ENCODE measurements around the gene NTM.
"Not testable (repeated sequence)": the region's sequence is repeated elsewhere in the genome, so short reads cannot be mapped to it uniquely, and the experiment has no call there.

Gene NTM

GRCh38 chr11:132062031-132062430 lies 691.6 kb downstream of the NTM start:
- no peak for DNase-seq

- DNase-seq: no peak
Measured at GRCh38 chr11:132062541-132062940, 692.1 kb downstream of the NTM start.

GRCh38 chr11:132064987-132065620 lies 694.7 kb downstream of the NTM start:
- DNase-seq: peak; percentile 53

- DNase-seq: no peak
Measured at GRCh38 chr11:132068556-132068955, 698.1 kb downstream of the NTM start.

- DNase-seq: not testable (repeated sequence)
Measured at GRCh38 chr11:132069593-132069992, 699.2 kb downstream of the NTM start.

- DNase-seq: not testable (repeated sequence)
Measured at GRCh38 chr11:132070907-132071306, 700.5 kb downstream of the NTM start.

- no peak for DNase-seq
Measured at GRCh38 chr11:132072044-132072857, 701.8 kb downstream of the NTM start.

GRCh38 chr11:132072858-132073211 lies 702.4 kb downstream of the NTM start:
- DNase-seq: no peak

GRCh38 chr11:132073787-132074186 lies 703.4 kb downstream of the NTM start:
- no peak for DNase-seq

- DNase-seq: no peak
Measured at GRCh38 chr11:132075447-132075846, 705.0 kb downstream of the NTM start.

- no peak for DNase-seq
Measured at GRCh38 chr11:132077416-132077815, 707.0 kb downstream of the NTM start.

GRCh38 chr11:132078264-132079076 lies 708.1 kb downstream of the NTM start:
- peak; percentile 42 for DNase-seq

GRCh38 chr11:132080127-132080526 lies 709.7 kb downstream of the NTM start:
- DNase-seq: no peak

- no peak for DNase-seq
Measured at GRCh38 chr11:132082566-132082965, 712.2 kb downstream of the NTM start.

GRCh38 chr11:132084433-132084832 lies 714.0 kb downstream of the NTM start:
- no peak for DNase-seq

GRCh38 chr11:132087148-132087547 lies 716.7 kb downstream of the NTM start:
- no peak for DNase-seq

GRCh38 chr11:132088551-132088950 lies 718.1 kb downstream of the NTM start:
- no peak for DNase-seq

GRCh38 chr11:132093536-132094259 lies 723.3 kb downstream of the NTM start:
- DNase-seq: no peak

GRCh38 chr11:132094598-132094997 lies 724.2 kb downstream of the NTM start:
- no peak for DNase-seq

- DNase-seq: no peak
Measured at GRCh38 chr11:132095230-132096131, 725.1 kb downstream of the NTM start.

- no peak for DNase-seq
Measured at GRCh38 chr11:132096132-132096825, 725.9 kb downstream of the NTM start.
